GM12865 (cell line): Measurements from ENCODE around the gene DNMT1.

ENCODE experiments used
- DNase-seq: peaks from one replicate; pipeline ENCODE4 v3.0.0; 2010; ENCODE audit warnings: low read depth
- H3K4me3 ChIP-seq: 2 replicates; pipeline ENCODE4 v1.5.1; 2011; ENCODE audit warnings: mild to moderate bottlenecking, low read depth, low read length, control low read depth
- CTCF ChIP-seq: IDR thresholded peaks from 2 replicates; pipeline ENCODE4 v1.5.1; 2011; ENCODE audit warnings: low read length, control low read depth, low read depth, inconsistent platforms; ENCODE audit not compliant: insufficient read depth; ENCODE audit errors: missing control alignments

Gene DNMT1

GRCh38 chr19:10107254-10107653 is 87.5 kb downstream of the DNMT1 start:
- no peak for TF ChIP-seq CTCF
- DNase-seq: no peak
- peak overlapping the region; percentile 91 for H3K4me3 ChIP-seq

- TF ChIP-seq CTCF: no peak
- DNase-seq: peak; percentile 100
- H3K4me3 ChIP-seq: peak within 1 kb of the TSS; percentile 91
These were observed 88.4 kb downstream of the DNMT1 start, which contains the start of gene PPAN for GRCh38 chr19:10106100-10106936. PPAN (plus strand) TSS chr19:10106362; CDS start chr19:10106395, 33 bp downstream.

GRCh38 chr19:10105509-10106099 is 89.1 kb downstream of the DNMT1 start:
- DNase-seq: peak; percentile 85
- peak overlapping the region; percentile 91 for H3K4me3 ChIP-seq

GRCh38 chr19:10104665-10105508 is 89.9 kb downstream of the DNMT1 start:
- TF ChIP-seq CTCF: no peak
- peak; percentile 98 for DNase-seq
- H3K4me3 ChIP-seq: peak overlapping the region; percentile 91

More at GRCh38 chr19:10105509-10106099, 89.1 kb downstream of the DNMT1 start:
- TF ChIP-seq CTCF: no peak

- TF ChIP-seq CTCF: no peak
- DNase-seq: no peak
- H3K4me3 ChIP-seq: peak overlapping the region; percentile 58
These were observed 90.6 kb downstream of the DNMT1 start for GRCh38 chr19:10104130-10104513.

- peak; percentile 93 for DNase-seq
- peak overlapping the region; percentile 71 for H3K4me3 ChIP-seq
- no peak for TF ChIP-seq CTCF
These were observed 91.9 kb downstream of the DNMT1 start for GRCh38 chr19:10102787-10103236.
